ENCODE measurements around the gene SCLT1.

The SCLT1 gene

GRCh38 chr4:128904821-128905220 lies 188.5 kb downstream of the SCLT1 start:
- H3K27ac ChIP-seq, result no peak overlapping the region
- H3K9me3 ChIP-seq (ENCODE audit: severe bottlenecking), result no peaks in the 10 kb centered on the region
- no peak for DNase-seq
- no peak overlapping the region for H3K4me3 ChIP-seq (ENCODE audit: low read depth, low read length)
- no peaks in the 10 kb centered on the region for H3K27me3 ChIP-seq (ENCODE audit: insufficient read depth, low read depth, severe bottlenecking)
- TF ChIP-seq CTCF (IDR thresholded peaks at IDR 0.05; ENCODE audit: low read depth, low read length), result no peak
- no peaks in the 10 kb centered on the region for H3K36me3 ChIP-seq

GRCh38 chr4:128880662-128881061 lies 212.7 kb downstream of the SCLT1 start:
- no peak for TF ChIP-seq CTCF (IDR thresholded peaks at IDR 0.05; ENCODE audit: low read depth, low read length)
- no peak for DNase-seq

GRCh38 chr4:128879971-128880370 lies 213.4 kb downstream of the SCLT1 start:
- Histone ChIP-seq H3K9me3 (ENCODE audit: severe bottlenecking) (no peaks in the 10 kb centered on the region), H3K27me3 (ENCODE audit: insufficient read depth, low read depth, severe bottlenecking) (no peaks in the 10 kb centered on the region), H3K36me3 (no peaks in the 10 kb centered on the region), H3K27ac (no peak overlapping the region), H3K4me3 (ENCODE audit: low read depth, low read length) (no peak overlapping the region)
- DNase-seq, result no peak
- no peak for TF ChIP-seq CTCF (IDR thresholded peaks at IDR 0.05; ENCODE audit: low read depth, low read length)

More at GRCh38 chr4:128880662-128881061, 212.7 kb downstream of the SCLT1 start:
- no peak overlapping the region for H3K4me3 ChIP-seq (ENCODE audit: low read depth, low read length)
- no peaks in the 10 kb centered on the region for H3K9me3 ChIP-seq (ENCODE audit: severe bottlenecking)
- H3K36me3 ChIP-seq, result no peaks in the 10 kb centered on the region
- no peaks in the 10 kb centered on the region for H3K27me3 ChIP-seq (ENCODE audit: insufficient read depth, low read depth, severe bottlenecking)
- H3K27ac ChIP-seq, result no peak overlapping the region

- H3K27me3 ChIP-seq (ENCODE audit: insufficient read depth, low read depth, severe bottlenecking), result no peaks in the 10 kb centered on the region
- H3K27ac ChIP-seq, result no peak overlapping the region
- no peak for DNase-seq
- no peak for TF ChIP-seq CTCF (IDR thresholded peaks at IDR 0.05; ENCODE audit: low read depth, low read length)
- no peaks in the 10 kb centered on the region for H3K9me3 ChIP-seq (ENCODE audit: severe bottlenecking)
- no peaks in the 10 kb centered on the region for H3K36me3 ChIP-seq
- no peak overlapping the region for H3K4me3 ChIP-seq (ENCODE audit: low read depth, low read length)
Observed at GRCh38 chr4:128879283-128879682, 214.1 kb downstream of the SCLT1 start.

- no peak for TF ChIP-seq CTCF (IDR thresholded peaks at IDR 0.05; ENCODE audit: low read depth, low read length)
- H3K27me3 ChIP-seq (ENCODE audit: insufficient read depth, low read depth, severe bottlenecking), result no peaks in the 10 kb centered on the region
- no peak for DNase-seq
- no peak overlapping the region for H3K4me3 ChIP-seq (ENCODE audit: low read depth, low read length)
- H3K9me3 ChIP-seq (ENCODE audit: severe bottlenecking), result no peaks in the 10 kb centered on the region
- H3K36me3 ChIP-seq, result no peaks in the 10 kb centered on the region
- no peak overlapping the region for H3K27ac ChIP-seq
Observed at GRCh38 chr4:128877934-128878333, 215.4 kb downstream of the SCLT1 start.

- Histone ChIP-seq H3K9me3 (ENCODE audit: severe bottlenecking) (no peaks in the 10 kb centered on the region), H3K27me3 (ENCODE audit: insufficient read depth, low read depth, severe bottlenecking) (no peaks in the 10 kb centered on the region), H3K4me3 (ENCODE audit: low read depth, low read length) (no peak overlapping the region), H3K27ac (no peak overlapping the region), H3K36me3 (peaks cover 16% of the 10 kb centered on the region)
- TF ChIP-seq CTCF (IDR thresholded peaks at IDR 0.05; ENCODE audit: low read depth, low read length), result no peak
- no peak for DNase-seq
Observed at GRCh38 chr4:128876200-128876599, 217.1 kb downstream of the SCLT1 start.
